ENCODE measurements around the gene PIGK. TPM values are rescaled to one million over a fixed set of nuclear protein-coding genes. Genes with fewer than 3 reads are reported as not detected.

Gene PIGK
- total RNA-seq, 1 donor from 2014 or later: 32.5 TPM

GRCh38 chr1:77039111-77039510 is 180.1 kb downstream of the PIGK start:
- DNase-seq (ENCODE audit: low spot score): no peak

Other genes with a start within 250 kb of the PIGK start
- gene AK5, start 62.6 kb upstream of the PIGK start, total RNA-seq: 1.2 TPM